HFFc6 (cell line): ENCODE measurements around the gene SPG11. TPM values are rescaled to one million over a fixed set of nuclear protein-coding genes. Genes with fewer than 3 reads are reported as not detected.

Experiments
- DNase-seq: peaks from one replicate; pipeline ENCODE4 v3.0.0-alpha.2; 2018
- H3K27ac Mint-ChIP-seq: 2 replicates; pipeline ENCODE4 v1.8.0; 2020; ENCODE audit warnings: mild to moderate bottlenecking, mixed read lengths
- H3K27me3 Mint-ChIP-seq: 2 replicates; pipeline ENCODE4 v1.8.0; 2021; ENCODE audit warnings: mild to moderate bottlenecking, moderate library complexity, mixed read lengths; ENCODE audit not compliant: insufficient read depth
- H3K36me3 Mint-ChIP-seq: 2 replicates; pipeline ENCODE4 v1.8.0; 2021; ENCODE audit warnings: low read depth, mixed read lengths
- H3K4me1 Mint-ChIP-seq: 2 replicates; pipeline ENCODE4 v1.8.0; 2020; ENCODE audit warnings: low read depth, mixed read lengths
- H3K4me3 Mint-ChIP-seq: 2 replicates; pipeline ENCODE4 v1.8.0; 2020; ENCODE audit warnings: mild to moderate bottlenecking, moderate library complexity, mixed read lengths
- H3K9me3 Mint-ChIP-seq: 2 replicates; pipeline ENCODE4 v1.8.0; 2020; ENCODE audit warnings: mild to moderate bottlenecking, mixed read lengths
- CTCF ChIP-seq: fragments of 200-600 bp; sonication (generic); IDR thresholded peaks from 2 replicates; pipeline ENCODE4 v1.5.0; 2021; ENCODE audit warnings: antibody characterized with exemption, mild to moderate bottlenecking
- long read RNA-seq: library from polyadenylated mRNA; unstranded; transcript quantifications from one replicate; pipeline ENCODE4 v2.0.0, GENCODE V29; 2019
- total RNA-seq, 6 experiments: library from RNA; stranded (reverse); fragmentation: NEBNext Ultra II Directional; extraction: Animal tissue kit (Norgen Biotek cat#: 25700); gene quantifications; 2 replicates in 1 of 6; 3 replicates in 5 of 6; pipeline ENCODE4 v1.2.3, GENCODE V29; 2021

SPG11 gene
- total RNA-seq = 10 to 100 TPM; 28.0 to 34.1 (median 31.2) TPM
- long read RNA-seq, partial matches to known transcripts = 7 of 12 reads
- long read RNA-seq, other reads (novel, unspliced or antisense) = 1 of 12 reads

- Mint-ChIP-seq H3K36me3 (peaks cover 6% of the 10 kb centered on the region; the same call in 1 of the 2 replicates), H3K27me3 (peaks cover 3% of the 10 kb centered on the region; the same call in 1 of the 2 replicates), H3K27ac (peak within 1 kb of the TSS; percentile 86), H3K9me3 (no peaks in the 10 kb centered on the region), H3K4me1 (peaks cover 18% of the 10 kb centered on the region), H3K4me3 (peak within 1 kb of the TSS; percentile 98)
- TF ChIP-seq CTCF = peak; percentile 93
- peak; percentile 97 for DNase-seq
These were observed at the start of gene SPG11 for GRCh38 chr15:44663410-44664308. Gene SPG11, minus strand, starts transcription at chr15:44663662. Its CDS starts 15 bp downstream, at chr15:44663647.

- peak overlapping the region; percentile 99 for H3K4me3 Mint-ChIP-seq
- peak overlapping the region; percentile 97 for H3K27ac Mint-ChIP-seq
- peaks cover 8% of the 10 kb centered on the region; the same call in 1 of the 2 replicates for H3K27me3 Mint-ChIP-seq
- no peaks in the 10 kb centered on the region for H3K9me3 Mint-ChIP-seq
- peaks cover 41% of the 10 kb centered on the region for H3K36me3 Mint-ChIP-seq
- H3K4me1 Mint-ChIP-seq = peaks cover 39% of the 10 kb centered on the region
- TF ChIP-seq CTCF = no peak
- peak; percentile 58 for DNase-seq
These were observed 49.0 kb upstream of the SPG11 start for GRCh38 chr15:44712346-44713005.

- Mint-ChIP-seq H3K27ac (peak overlapping the region; percentile 97), H3K4me1 (peaks cover 39% of the 10 kb centered on the region), H3K4me3 (peak overlapping the region; percentile 99), H3K27me3 (peaks cover 8% of the 10 kb centered on the region; the same call in 1 of the 2 replicates), H3K36me3 (peaks cover 35% of the 10 kb centered on the region), H3K9me3 (no peaks in the 10 kb centered on the region)
- no peak for DNase-seq
- TF ChIP-seq CTCF = no peak
These were observed 48.4 kb upstream of the SPG11 start for GRCh38 chr15:44711743-44712345.

GRCh38 chr15:44711096-44711742 is 47.8 kb upstream of the SPG11 start, which contains the start of the genes B2M and PATL2:
Gene B2M, plus strand, starts transcription at chr15:44711517. Its CDS starts 30 bp downstream, at chr15:44711547.
Gene PATL2, minus strand, starts transcription at chr15:44711323. Its CDS starts 34,833 bp downstream, at chr15:44676490.
- no peaks in the 10 kb centered on the region for H3K9me3 Mint-ChIP-seq
- peak within 1 kb of the TSS; percentile 97 for H3K27ac Mint-ChIP-seq
- H3K4me3 Mint-ChIP-seq = peak within 1 kb of the TSS; percentile 99
- peaks cover 39% of the 10 kb centered on the region for H3K4me1 Mint-ChIP-seq
- H3K36me3 Mint-ChIP-seq = peaks cover 29% of the 10 kb centered on the region
- no peak for TF ChIP-seq CTCF
- DNase-seq = peak; percentile 97
- H3K27me3 Mint-ChIP-seq = peaks cover 8% of the 10 kb centered on the region; the same call in 1 of the 2 replicates
